ENCODE data around the gene HSFX1. TPM values are rescaled to one million over a fixed set of nuclear protein-coding genes. Genes with fewer than 3 reads are reported as not detected.

HSFX1 gene
- polyA plus RNA-seq, 1 donor from 2014 or later, result 0.57 TPM

DNA sequence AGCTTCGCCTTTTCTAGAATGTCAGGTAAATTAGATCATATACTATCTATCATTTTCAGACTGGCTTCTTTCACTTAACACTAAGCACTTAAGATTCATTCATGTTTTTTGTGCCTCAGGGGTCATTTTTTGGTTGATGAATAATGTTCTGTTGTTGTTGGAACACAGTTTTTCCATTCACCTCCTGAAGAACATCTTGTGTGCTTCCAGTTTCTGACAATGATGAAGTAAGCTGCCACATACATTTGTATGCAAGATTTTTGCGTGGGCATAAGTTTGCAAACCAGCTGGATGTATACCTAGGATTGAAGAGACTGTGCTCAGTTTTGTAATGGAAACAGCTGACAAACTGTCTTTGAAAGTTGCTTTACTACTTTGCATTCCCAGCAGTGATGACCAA is 45.5 kb downstream of the HSFX1 start:
- Histone ChIP-seq H3K4me2 (ENCODE audit: low read length) (no peak overlapping the region), H3K9ac (ENCODE audit: low read length) (no peak overlapping the region), H4K20me1 (ENCODE audit: insufficient read depth) (no peaks in the 10 kb centered on the region), H3K79me2 (replicated peaks; ENCODE audit: insufficient read depth, low read length) (no peaks in the 10 kb centered on the region), H2AFZ (ENCODE audit: low read depth, low read length) (no peak overlapping the region), H3K27me3 (ENCODE audit: insufficient read depth, low read depth, low read length) (no peaks in the 10 kb centered on the region), H3K4me3 (ENCODE audit: low read length) (no peak overlapping the region), H3F3A (ENCODE audit: insufficient read depth, low read length, poor library complexity, severe bottlenecking) (no peaks in the 10 kb centered on the region), H3K9me3 (ENCODE audit: low read length) (no peaks in the 10 kb centered on the region), H3K27ac (ENCODE audit: low read length) (no peak overlapping the region), H3K36me3 (ENCODE audit: insufficient read depth, low read length) (no peaks in the 10 kb centered on the region), H3K9me2 (ENCODE audit: insufficient read depth, low read length) (no peaks in the 10 kb centered on the region)
- no peak for TF ChIP-seq EP300 (conservative IDR thresholded peaks at IDR 0.05; ENCODE audit: poor library complexity, severe bottlenecking)
- TF ChIP-seq, protein P1, sequence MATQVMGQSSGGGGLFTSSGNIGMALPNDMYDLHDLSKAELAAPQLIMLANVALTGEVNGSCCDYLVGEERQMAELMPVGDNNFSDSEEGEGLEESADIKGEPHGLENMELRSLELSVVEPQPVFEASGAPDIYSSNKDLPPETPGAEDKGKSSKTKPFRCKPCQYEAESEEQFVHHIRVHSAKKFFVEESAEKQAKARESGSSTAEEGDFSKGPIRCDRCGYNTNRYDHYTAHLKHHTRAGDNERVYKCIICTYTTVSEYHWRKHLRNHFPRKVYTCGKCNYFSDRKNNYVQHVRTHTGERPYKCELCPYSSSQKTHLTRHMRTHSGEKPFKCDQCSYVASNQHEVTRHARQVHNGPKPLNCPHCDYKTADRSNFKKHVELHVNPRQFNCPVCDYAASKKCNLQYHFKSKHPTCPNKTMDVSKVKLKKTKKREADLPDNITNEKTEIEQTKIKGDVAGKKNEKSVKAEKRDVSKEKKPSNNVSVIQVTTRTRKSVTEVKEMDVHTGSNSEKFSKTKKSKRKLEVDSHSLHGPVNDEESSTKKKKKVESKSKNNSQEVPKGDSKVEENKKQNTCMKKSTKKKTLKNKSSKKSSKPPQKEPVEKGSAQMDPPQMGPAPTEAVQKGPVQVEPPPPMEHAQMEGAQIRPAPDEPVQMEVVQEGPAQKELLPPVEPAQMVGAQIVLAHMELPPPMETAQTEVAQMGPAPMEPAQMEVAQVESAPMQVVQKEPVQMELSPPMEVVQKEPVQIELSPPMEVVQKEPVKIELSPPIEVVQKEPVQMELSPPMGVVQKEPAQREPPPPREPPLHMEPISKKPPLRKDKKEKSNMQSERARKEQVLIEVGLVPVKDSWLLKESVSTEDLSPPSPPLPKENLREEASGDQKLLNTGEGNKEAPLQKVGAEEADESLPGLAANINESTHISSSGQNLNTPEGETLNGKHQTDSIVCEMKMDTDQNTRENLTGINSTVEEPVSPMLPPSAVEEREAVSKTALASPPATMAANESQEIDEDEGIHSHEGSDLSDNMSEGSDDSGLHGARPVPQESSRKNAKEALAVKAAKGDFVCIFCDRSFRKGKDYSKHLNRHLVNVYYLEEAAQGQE (IDR thresholded peaks at IDR 0.05; ENCODE audit: borderline replicate concordance), result no peak
- TF ChIP-seq EZH2 (IDR thresholded peaks at IDR 0.05; ENCODE audit: borderline replicate concordance, insufficient read depth, low read length, poor library complexity, severe bottlenecking), result no peak
- no peak for TF ChIP-seq MXI1 (conservative IDR thresholded peaks at IDR 0.05; ENCODE audit: poor library complexity, severe bottlenecking)
- TF ChIP-seq POLR2AphosphoS5 (IDR thresholded peaks at IDR 0.05), result no peak
- no peak for TF ChIP-seq TAF1 (IDR thresholded peaks at IDR 0.05; ENCODE audit: low read depth)
- TF ChIP-seq RAD21 (conservative IDR thresholded peaks at IDR 0.05), result no peak
- TF ChIP-seq SMC3 (conservative IDR thresholded peaks at IDR 0.05; ENCODE audit: poor library complexity), result no peak
- TF ChIP-seq, protein P2, sequence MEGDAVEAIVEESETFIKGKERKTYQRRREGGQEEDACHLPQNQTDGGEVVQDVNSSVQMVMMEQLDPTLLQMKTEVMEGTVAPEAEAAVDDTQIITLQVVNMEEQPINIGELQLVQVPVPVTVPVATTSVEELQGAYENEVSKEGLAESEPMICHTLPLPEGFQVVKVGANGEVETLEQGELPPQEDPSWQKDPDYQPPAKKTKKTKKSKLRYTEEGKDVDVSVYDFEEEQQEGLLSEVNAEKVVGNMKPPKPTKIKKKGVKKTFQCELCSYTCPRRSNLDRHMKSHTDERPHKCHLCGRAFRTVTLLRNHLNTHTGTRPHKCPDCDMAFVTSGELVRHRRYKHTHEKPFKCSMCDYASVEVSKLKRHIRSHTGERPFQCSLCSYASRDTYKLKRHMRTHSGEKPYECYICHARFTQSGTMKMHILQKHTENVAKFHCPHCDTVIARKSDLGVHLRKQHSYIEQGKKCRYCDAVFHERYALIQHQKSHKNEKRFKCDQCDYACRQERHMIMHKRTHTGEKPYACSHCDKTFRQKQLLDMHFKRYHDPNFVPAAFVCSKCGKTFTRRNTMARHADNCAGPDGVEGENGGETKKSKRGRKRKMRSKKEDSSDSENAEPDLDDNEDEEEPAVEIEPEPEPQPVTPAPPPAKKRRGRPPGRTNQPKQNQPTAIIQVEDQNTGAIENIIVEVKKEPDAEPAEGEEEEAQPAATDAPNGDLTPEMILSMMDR (IDR thresholded peaks at IDR 0.05; ENCODE audit: poor library complexity, severe bottlenecking), result no peak

DNA sequence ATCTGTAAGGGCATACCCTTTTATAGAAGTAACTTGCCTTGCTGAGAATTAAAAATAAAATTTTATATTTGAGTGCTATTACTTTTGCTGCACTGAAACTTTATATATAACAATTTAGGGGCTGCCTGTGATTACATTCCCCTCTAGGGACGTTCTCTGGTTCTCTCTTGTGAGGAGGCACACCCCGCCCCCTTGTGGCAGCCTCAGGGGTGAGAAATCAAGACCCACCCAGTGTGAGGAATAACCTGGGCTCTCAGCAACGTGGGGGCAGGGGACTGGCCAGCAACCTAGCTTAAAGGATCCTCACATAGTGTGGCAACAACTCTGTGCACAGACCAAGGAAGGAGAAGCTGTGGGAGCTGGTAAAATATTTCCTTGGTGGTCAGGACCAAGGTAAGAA is 51.6 kb downstream of the HSFX1 start:
- no peak overlapping the region for H3K4me3 ChIP-seq (ENCODE audit: low read length)
- H3K9me2 ChIP-seq (ENCODE audit: insufficient read depth, low read length), result no peaks in the 10 kb centered on the region
- H3K79me2 ChIP-seq (replicated peaks; ENCODE audit: insufficient read depth, low read length), result no peaks in the 10 kb centered on the region
- TF ChIP-seq RAD21 (conservative IDR thresholded peaks at IDR 0.05) (no peak), TAF1 (IDR thresholded peaks at IDR 0.05; ENCODE audit: low read depth) (no peak), POLR2AphosphoS5 (IDR thresholded peaks at IDR 0.05) (no peak), SMC3 (conservative IDR thresholded peaks at IDR 0.05; ENCODE audit: poor library complexity) (no peak)
- TF ChIP-seq, protein P1 (IDR thresholded peaks at IDR 0.05; ENCODE audit: borderline replicate concordance), result no peak
- no peak overlapping the region for H2AFZ ChIP-seq (ENCODE audit: low read depth, low read length)
- no peaks in the 10 kb centered on the region for H3K9me3 ChIP-seq (ENCODE audit: low read length)
- no peaks in the 10 kb centered on the region for H3F3A ChIP-seq (ENCODE audit: insufficient read depth, low read length, poor library complexity, severe bottlenecking)
- no peaks in the 10 kb centered on the region for H3K27me3 ChIP-seq (ENCODE audit: insufficient read depth, low read depth, low read length)
- H4K20me1 ChIP-seq (ENCODE audit: insufficient read depth), result no peaks in the 10 kb centered on the region
- H3K9ac ChIP-seq (ENCODE audit: low read length), result no peak overlapping the region
- no peak overlapping the region for H3K4me2 ChIP-seq (ENCODE audit: low read length)
- no peak overlapping the region for H3K27ac ChIP-seq (ENCODE audit: low read length)
- no peaks in the 10 kb centered on the region for H3K36me3 ChIP-seq (ENCODE audit: insufficient read depth, low read length)

Small RNA genes lying within 50 kb of the gene (small RNA-seq; reads per million reads assigned to genes)
- gene AC244098.1, result 0 reads per million in 3 experiments
- 0 reads per million in 3 experiments for gene AC244098.2
- 0 reads per million in 3 experiments for gene AC244098.3

Other genes starting within 250 kb of the HSFX1 start
- 31.1 and 51.9 TPM in 2 replicates for gene EOLA1, start 233.1 kb upstream of the HSFX1 start, polyA plus RNA-seq
- gene HSFX3, start 224.1 kb upstream of the HSFX1 start, polyA plus RNA-seq, result not detected in 2 replicates
- not detected in 2 replicates for gene MAGEA9B, start 186.6 kb upstream of the HSFX1 start, polyA plus RNA-seq
- gene HSFX2, start 178.8 kb upstream of the HSFX1 start, polyA plus RNA-seq, result 1.3 TPM in 1 of 2 replicates, not detected in the other
- gene TMEM185A, start 142.3 kb upstream of the HSFX1 start, polyA plus RNA-seq, result 36.5 and 50.0 TPM in 2 replicates
- not detected in 2 replicates for gene MAGEA11, start 62.0 kb upstream of the HSFX1 start, polyA plus RNA-seq
- gene MAGEA9, start 7.9 kb downstream of the HSFX1 start, polyA plus RNA-seq, result not detected in 2 replicates
- gene MAGEA8, start 107.1 kb downstream of the HSFX1 start, polyA plus RNA-seq, result not detected in 2 replicates
- gene HSFX4, start 155.5 kb downstream of the HSFX1 start, polyA plus RNA-seq, result not detected in 2 replicates
- 21.7 and 26.7 TPM in 2 replicates for gene EOLA2, start 164.4 kb downstream of the HSFX1 start, polyA plus RNA-seq